D341Med (cell line): ENCODE measurements around the gene MRM3.
"Not testable (repeated sequence)": the region's sequence is repeated elsewhere in the genome, so short reads cannot be mapped to it uniquely, and the experiment has no call there.

ENCODE experiments used
- DNase-seq: peaks from one replicate; pipeline ENCODE4 v3.0.0; 2012; ENCODE audit warnings: low spot score

MRM3 gene

GRCh38 chr17:755319-755961 lies 26.7 kb upstream of the MRM3 start:
- DNase-seq, result not testable (repeated sequence)

DNA sequence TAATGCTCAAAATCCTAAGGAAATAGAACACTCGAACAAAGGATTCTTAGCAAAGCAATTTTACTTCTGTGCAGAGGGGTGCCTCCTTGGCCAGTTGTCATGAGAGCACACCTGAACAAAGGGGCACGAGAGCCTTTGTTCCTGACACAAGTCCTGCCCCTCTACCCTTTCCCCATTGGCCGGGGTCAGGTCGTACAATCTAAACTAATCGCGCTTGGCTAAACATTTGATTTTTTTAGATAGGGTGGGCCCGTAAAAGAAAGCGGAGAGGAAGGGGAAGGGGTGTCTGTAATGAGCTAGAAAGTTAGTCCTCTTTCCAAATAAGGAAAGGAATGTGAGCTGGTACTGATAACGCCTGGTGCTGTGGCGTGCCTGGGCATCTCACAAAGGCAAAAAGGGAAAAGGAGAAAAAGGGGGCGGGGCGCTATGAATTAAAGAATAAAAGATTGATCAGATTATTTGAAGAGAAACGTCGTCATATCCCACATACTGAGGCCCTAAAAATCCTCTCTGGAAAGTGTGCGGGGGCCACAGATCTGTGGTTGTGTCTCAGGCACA lies 26.1 kb upstream of the MRM3 start:
- DNase-seq, result not testable (repeated sequence)

GRCh38 chr17:759964-760363 lies 22.2 kb upstream of the MRM3 start:
- DNase-seq, result no peak

GRCh38 chr17:760371-760770 lies 21.8 kb upstream of the MRM3 start:
- DNase-seq, result no peak

DNA sequence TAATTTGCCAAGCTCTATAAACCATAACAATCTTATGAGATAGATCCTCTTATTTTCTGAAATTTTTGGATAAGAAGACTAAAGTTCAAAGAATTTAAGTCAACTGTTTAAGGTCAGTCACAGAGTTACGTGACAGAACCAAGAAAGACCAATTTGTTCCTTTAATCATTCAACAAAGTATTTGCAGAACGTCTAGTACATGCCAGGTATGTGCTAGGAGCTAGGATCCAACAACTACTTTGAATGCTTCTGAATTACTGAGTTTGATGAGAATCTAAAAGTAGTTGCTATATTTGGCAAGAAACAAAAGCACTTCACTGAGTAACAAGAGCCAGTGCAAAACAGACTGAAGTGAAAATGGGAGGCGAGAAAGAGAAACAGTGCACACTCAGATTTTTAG lies 15.1 kb upstream of the MRM3 start:
- no peak for DNase-seq

- DNase-seq, result no peak
Measured at GRCh38 chr17:773016-773415, 9.1 kb upstream of the MRM3 start.

- DNase-seq, result peak; percentile 34
Measured at GRCh38 chr17:773467-774312, 8.5 kb upstream of the MRM3 start.

DNA sequence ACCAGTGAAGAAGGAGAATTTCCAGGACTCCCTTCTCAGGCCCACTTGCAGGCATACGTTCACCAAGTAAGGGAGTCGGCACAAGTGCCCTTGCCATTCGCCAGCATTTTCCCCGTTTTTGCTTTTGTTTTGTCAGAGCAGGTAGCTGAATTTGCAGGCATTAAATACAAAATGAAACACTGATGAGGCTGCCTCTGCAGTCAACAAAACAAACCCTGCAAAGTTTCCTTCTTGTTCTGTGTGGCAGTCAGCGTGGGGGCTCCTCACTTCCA lies 7.9 kb upstream of the MRM3 start:
- DNase-seq, result no peak

DNA sequence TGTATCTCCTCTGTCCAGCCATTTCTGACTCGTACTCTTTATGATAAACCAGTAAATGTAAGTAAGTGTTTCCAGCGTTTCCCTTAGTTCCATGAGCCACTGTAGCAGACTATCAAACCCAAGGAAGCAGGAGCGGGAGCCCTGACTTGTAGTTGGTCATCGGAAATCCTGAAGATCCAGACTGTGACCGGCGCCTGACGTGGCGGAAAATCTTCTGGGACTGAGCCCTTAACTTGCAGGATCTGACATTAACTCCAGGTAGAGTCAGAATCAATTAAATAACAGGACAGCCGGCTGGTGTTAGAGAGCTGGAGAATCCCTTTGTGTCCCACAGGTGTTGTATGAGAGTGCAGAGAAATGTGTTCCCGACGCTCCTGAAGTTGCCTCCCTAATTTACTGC lies 4.1 kb upstream of the MRM3 start:
- no peak for DNase-seq

DNA sequence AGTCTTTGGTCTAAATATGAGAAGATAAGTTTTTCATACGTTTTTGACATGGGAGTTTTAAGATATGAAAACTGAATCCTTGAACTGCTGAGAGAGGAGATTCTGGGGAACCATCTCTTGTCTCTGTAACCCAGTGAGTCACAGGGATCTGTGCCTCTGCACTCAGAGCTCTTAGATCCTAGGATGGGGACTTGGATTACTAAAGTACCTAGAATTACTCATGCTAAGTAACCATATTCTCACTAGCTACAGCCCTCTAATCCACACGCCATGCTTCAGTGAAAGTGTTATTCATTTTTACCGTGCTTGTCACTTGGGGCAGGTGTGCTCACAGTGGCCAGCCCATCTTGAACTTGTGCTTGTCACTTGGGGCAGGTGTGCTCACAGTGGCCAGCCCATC lies 2.0 kb downstream of the MRM3 start:
- DNase-seq, result no peak

DNA sequence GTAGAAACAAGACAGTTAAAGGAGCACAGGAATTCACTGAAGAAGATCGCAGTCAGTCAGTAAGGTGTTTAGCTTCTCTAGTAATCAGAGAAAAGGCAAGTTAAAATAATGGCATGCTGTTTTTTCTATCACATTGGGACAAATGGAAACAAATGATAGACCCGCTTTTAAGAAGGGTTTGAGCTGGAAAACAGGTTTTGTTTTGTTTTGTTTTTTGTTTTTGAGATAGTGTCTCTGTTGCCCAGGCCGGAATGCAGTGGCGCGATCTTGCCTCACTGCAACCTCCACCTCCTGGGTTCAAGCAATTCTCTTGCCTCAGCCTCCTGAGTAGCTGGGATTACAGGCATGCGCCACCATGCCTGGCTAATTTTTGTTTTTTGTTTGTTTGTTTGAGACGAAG lies 3.7 kb downstream of the MRM3 start:
- not testable (repeated sequence) for DNase-seq

DNA sequence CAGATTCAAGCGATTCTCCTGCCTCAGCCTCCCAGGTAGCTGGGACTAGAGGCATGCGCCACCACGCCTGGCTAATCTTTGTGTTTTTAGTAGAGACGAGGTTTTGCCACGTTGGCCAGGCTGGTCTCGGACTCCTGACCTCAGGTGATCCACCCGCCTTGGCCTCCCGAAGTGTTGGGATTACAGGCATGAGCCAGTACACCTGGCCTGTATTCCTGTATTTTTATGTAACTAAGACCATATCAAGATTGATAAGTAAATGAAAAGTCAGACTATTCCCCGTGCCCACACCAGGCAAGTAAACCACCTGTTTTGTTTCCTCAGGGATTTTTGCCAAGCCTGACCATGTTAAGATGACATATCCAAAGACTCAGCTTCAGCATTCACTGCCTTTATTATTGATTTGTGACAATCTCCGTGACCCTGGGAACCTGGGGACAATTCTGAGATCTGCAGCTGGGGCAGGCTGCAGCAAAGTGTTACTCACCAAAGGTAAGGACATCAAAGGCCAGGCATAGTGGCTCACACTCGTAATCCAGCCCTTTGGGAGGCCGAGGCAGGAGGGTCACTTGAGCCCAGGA lies 5.6 kb downstream of the MRM3 start:
- no peak for DNase-seq

DNA sequence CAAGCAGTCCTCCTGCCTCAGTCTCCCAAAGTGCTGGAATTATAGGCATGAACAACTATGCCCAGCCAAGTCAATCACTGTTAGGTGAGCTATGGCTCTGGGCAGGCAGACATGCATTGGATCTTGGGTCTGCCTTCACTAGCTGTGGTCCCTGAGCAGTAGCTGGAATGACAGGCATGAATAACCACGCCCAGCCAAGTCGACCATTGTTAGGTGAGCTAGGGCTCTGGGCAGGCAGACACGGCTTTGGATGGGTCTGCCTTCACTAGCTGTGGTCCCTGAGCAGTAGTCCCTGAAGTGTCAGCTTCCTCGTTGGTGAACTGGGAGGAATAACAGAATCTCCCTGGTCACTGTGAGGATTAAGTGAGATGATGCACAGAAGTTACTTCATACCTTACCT lies 6.4 kb downstream of the MRM3 start:
- DNase-seq, result no peak

DNA sequence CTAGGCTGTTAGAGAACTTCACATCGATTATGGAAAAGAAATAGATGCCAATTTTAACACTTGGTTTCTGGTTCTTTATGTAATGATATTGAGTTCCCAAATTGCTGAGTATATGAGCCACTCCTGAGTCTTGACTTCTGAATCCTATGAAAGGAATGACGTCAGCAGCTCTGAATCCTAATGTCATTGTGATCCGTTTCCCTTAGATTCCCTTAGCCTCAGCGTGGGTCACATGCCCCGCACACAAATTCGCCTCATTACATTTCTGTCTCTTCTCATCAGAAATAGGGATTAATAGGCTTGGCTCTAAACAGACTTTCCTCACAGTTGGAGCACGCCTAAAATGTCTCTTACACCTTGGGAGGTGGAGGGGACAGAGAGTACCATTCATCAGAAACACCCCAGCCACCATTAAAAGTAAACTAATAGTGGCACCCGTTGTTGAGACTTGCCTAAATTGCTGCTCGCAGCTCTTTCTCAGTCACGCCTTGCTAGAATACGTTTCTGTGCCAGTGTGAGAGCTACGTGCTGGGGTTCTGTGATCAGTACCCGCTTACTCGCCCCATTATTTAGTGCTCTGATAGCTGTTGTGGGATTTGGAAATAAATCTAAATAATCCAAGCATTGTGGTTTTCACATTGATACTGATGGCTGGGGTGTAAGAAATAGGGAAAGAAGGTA lies 7.1 kb downstream of the MRM3 start:
- no peak for DNase-seq

- DNase-seq, result not testable (repeated sequence)
Measured at GRCh38 chr17:789931-790873, 8.0 kb downstream of the MRM3 start.

- not testable (repeated sequence) for DNase-seq
Measured at GRCh38 chr17:790874-791247, 8.7 kb downstream of the MRM3 start.

DNA sequence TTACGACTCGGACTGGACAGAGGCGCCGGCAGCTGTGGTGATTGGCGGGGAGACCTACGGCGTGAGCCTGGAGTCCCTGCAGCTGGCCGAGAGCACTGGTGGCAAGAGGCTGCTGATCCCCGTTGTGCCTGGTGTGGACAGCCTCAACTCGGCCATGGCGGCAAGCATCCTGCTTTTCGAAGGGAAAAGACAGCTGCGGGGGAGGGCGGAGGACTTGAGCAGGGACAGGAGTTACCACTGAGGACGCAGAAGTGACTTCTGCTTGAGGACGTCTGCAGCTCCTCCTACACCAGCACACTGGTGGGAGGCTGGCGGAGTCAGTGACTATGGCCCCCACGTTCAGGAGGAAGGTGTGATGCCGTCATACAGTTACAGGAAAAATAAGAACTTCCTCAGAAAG lies 9.7 kb downstream of the MRM3 start:
- no peak for DNase-seq

DNA sequence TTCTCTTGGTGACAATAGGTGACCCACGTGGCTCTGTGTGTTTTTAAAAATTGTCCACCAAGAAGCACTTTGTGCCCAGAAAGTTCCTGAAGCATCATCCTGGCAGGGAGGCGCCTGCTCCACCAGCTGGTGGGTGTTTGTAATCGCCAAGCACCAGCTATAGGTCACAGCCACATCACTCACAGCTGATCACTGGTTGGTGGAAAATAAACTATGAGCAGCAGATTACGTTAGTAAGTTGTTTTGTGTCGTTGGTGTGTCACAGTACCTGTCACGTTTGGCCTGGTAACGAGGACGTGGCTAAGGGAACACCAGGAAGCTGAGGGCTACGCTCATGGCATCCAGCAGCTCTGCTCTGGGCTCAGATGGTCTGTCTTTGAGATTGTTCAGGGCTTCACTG lies 10.1 kb downstream of the MRM3 start:
- DNase-seq, result no peak

- peak; percentile 83 for DNase-seq
Measured at GRCh38 chr17:794876-795275, 12.7 kb downstream of the MRM3 start.

DNA sequence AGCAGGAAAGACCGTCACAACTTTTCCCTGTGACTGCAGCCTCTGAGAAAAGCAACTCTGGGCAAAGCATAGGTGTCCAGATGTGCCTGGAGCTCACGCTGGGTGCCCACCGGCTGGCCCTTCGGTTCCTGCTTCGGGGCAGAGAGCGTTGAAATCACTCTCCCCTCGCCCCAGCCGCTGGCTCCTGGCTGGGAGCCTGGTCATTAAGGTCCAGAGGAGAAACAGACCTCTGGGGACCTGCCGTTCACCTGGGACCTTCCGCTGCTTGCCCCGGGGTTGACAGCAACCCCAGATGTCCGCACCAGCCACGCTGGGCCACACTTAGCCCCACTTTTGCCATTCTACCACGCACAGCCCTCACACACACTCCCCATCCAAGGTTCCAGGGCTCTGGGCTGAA lies 13.1 kb downstream of the MRM3 start:
- no peak for DNase-seq

DNA sequence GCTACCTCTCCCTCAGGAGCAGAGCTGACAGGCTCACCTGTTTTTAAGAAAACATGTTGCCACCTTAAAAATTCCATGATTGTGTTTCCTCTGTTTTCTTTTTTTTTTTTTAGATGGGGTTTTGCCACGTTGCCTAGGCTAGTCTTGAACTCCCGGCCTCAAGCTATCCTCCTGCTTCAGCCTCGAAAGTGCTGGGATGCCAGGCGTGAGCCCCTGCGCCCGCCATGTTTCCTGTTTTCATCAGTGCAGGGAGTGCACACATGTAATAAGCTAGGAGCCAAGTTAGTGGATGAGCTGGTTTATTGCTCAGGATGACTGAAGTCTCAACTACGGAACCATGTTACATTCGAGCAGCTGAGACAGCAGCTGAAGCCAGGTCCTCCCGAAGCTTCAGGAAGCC lies 13.6 kb downstream of the MRM3 start:
- DNase-seq, result no peak

- DNase-seq, result no peak
Measured at GRCh38 chr17:796609-797008, 14.5 kb downstream of the MRM3 start.
